Measurements from ENCODE around the gene CNTN4. TPM values are rescaled to one million over a fixed set of nuclear protein-coding genes. Genes with fewer than 3 reads are reported as not detected.

The CNTN4 gene
- total RNA-seq, 1 experiment from 2014 or later = 51.3 TPM

GRCh38 chr3:2713923-2714322, 615.3 kb downstream of the CNTN4 start:
- H3K27me3 Mint-ChIP-seq (ENCODE audit: insufficient read depth, unreplicated experiment) = no peaks in the 10 kb centered on the region

GRCh38 chr3:2714834-2715233, 616.2 kb downstream of the CNTN4 start:
- Histone ChIP-seq H3K9me3 (no peaks in the 10 kb centered on the region; the same call in 1 of the 2 replicates), H3K4me3 (ENCODE audit: low read depth, low read length) (no peak overlapping the region), H3K4me1 (0 out of 2 replicates have a peak, but pooled peaks cover 5% of the 10 kb centered on the region), H3K36me3 (ENCODE audit: control insufficient read depth, insufficient read depth, low read length) (no peaks in the 10 kb centered on the region), H3K27me3 (replicated peaks; ENCODE audit: control insufficient read depth, insufficient read depth, low read length) (no peaks in the 10 kb centered on the region)
- DNase-seq = no peak
- ChIA-PET CTCF (interaction anchor here (1.0 kb wide), 1 partner anchor 207 kb away, joined by 4 read pairs; no protein-coding TSS in a partner anchor), POLR2A (no interaction called here)
- Mint-ChIP-seq H3K27me3 (ENCODE audit: insufficient read depth, unreplicated experiment) (no peaks in the 10 kb centered on the region), H3K4me3 (ENCODE audit: unreplicated experiment) (no peak overlapping the region), H3K36me3 (ENCODE audit: insufficient read depth, unreplicated experiment) (no peaks in the 10 kb centered on the region), H3K4me1 (ENCODE audit: low read depth, unreplicated experiment) (peaks cover 7% of the 10 kb centered on the region), H3K9me3 (ENCODE audit: unreplicated experiment) (no peaks in the 10 kb centered on the region), H3K27ac (ENCODE audit: unreplicated experiment) (no peak overlapping the region)
- no TSS peak for BruUV-seq (replicated peaks)
- intact Hi-C loops (cut with micrococcal nuclease; ENCODE audit: unreplicated experiment) = no loop called here
- TF ChIP-seq CTCF (IDR thresholded peaks at IDR 0.05; ENCODE audit: insufficient read depth in 1 of 2, low read depth in 1 of 2, low read length in 1 of 2, severe bottlenecking in 1 of 2, unreplicated experiment in 1 of 2) = no peak

More at GRCh38 chr3:2713923-2714322, 615.3 kb downstream of the CNTN4 start:
- Histone ChIP-seq H3K4me3 (ENCODE audit: low read depth, low read length) (no peak overlapping the region), H3K27me3 (replicated peaks; ENCODE audit: control insufficient read depth, insufficient read depth, low read length) (no peaks in the 10 kb centered on the region), H3K36me3 (ENCODE audit: control insufficient read depth, insufficient read depth, low read length) (no peaks in the 10 kb centered on the region), H3K4me1 (0 out of 2 replicates have a peak, but pooled peaks cover 5% of the 10 kb centered on the region), H3K9me3 (no peaks in the 10 kb centered on the region; the same call in 1 of the 2 replicates)
- H3K9me3 Mint-ChIP-seq (ENCODE audit: unreplicated experiment) = no peaks in the 10 kb centered on the region
- H3K4me3 Mint-ChIP-seq (ENCODE audit: unreplicated experiment) = no peak overlapping the region
- no TSS peak for BruUV-seq (replicated peaks)
- TF ChIP-seq CTCF (IDR thresholded peaks at IDR 0.05; ENCODE audit: insufficient read depth in 1 of 2, low read depth in 1 of 2, low read length in 1 of 2, severe bottlenecking in 1 of 2, unreplicated experiment in 1 of 2) = peak; percentile 8 to 33
- H3K27ac Mint-ChIP-seq (ENCODE audit: unreplicated experiment) = no peak overlapping the region
- intact Hi-C loops (cut with micrococcal nuclease; ENCODE audit: unreplicated experiment) = no loop called here
- no peaks in the 10 kb centered on the region for H3K36me3 Mint-ChIP-seq (ENCODE audit: insufficient read depth, unreplicated experiment)
- peaks cover 7% of the 10 kb centered on the region for H3K4me1 Mint-ChIP-seq (ENCODE audit: low read depth, unreplicated experiment)
- ChIA-PET POLR2A (no interaction called here), CTCF (no interaction called here)
- DNase-seq = peak in 1 of 2 experiments; percentile 12

GRCh38 chr3:2727101-2727500, 628.4 kb downstream of the CNTN4 start:
- peaks cover 23% of the 10 kb centered on the region for H3K4me1 Mint-ChIP-seq (ENCODE audit: low read depth, unreplicated experiment)
- no peak for DNase-seq
- no peaks in the 10 kb centered on the region for H3K27me3 ChIP-seq (replicated peaks; ENCODE audit: control insufficient read depth, insufficient read depth, low read length)
- BruUV-seq (replicated peaks) = no TSS peak
- intact Hi-C loops (cut with micrococcal nuclease; ENCODE audit: unreplicated experiment) = no loop called here
- H3K9me3 Mint-ChIP-seq (ENCODE audit: unreplicated experiment) = no peaks in the 10 kb centered on the region
- TF ChIP-seq CTCF (IDR thresholded peaks at IDR 0.05; ENCODE audit: insufficient read depth in 1 of 2, low read depth in 1 of 2, low read length in 1 of 2, severe bottlenecking in 1 of 2, unreplicated experiment in 1 of 2) = no peak
- no peak overlapping the region for H3K4me3 Mint-ChIP-seq (ENCODE audit: unreplicated experiment)
- H3K9me3 ChIP-seq = no peaks in the 10 kb centered on the region
- no peaks in the 10 kb centered on the region for H3K36me3 Mint-ChIP-seq (ENCODE audit: insufficient read depth, unreplicated experiment)
- ChIA-PET POLR2A (no interaction called here), CTCF (no interaction called here)
- peaks cover 16% of the 10 kb centered on the region for H3K4me1 ChIP-seq
- no peak overlapping the region for H3K4me3 ChIP-seq (ENCODE audit: low read depth, low read length)
- no peaks in the 10 kb centered on the region for H3K27me3 Mint-ChIP-seq (ENCODE audit: insufficient read depth, unreplicated experiment)
- H3K36me3 ChIP-seq (ENCODE audit: control insufficient read depth, insufficient read depth, low read length) = no peaks in the 10 kb centered on the region
- no peak overlapping the region for H3K27ac Mint-ChIP-seq (ENCODE audit: unreplicated experiment)
